H9 (cell line): Measurements from ENCODE around the gene UNC50. TPM values are rescaled to one million over a fixed set of nuclear protein-coding genes. Genes with fewer than 3 reads are reported as not detected.

Source experiments
- DNase-seq: peaks from one replicate; pipeline ENCODE4 v3.0.0-alpha.2; 2017
- H2AFZ ChIP-seq: one replicate; pipeline ENCODE4 v1.6.1; 2013; ENCODE audit warnings: mild to moderate bottlenecking, low read length, control low read depth, moderate library complexity
- H2AK5ac ChIP-seq: 2 replicates; pipeline ENCODE4 v1.6.1; 2013; ENCODE audit warnings: low read length, control low read depth, mixed read lengths; ENCODE audit not compliant: insufficient read length
- H2BK120ac ChIP-seq: one replicate; pipeline ENCODE4 v1.6.1; 2013; ENCODE audit warnings: low read depth, mild to moderate bottlenecking, low read length, control low read depth, inconsistent platforms; ENCODE audit not compliant: poor library complexity, severe bottlenecking
- H2BK12ac ChIP-seq: 2 replicates; pipeline ENCODE4 v1.6.1; 2013; ENCODE audit warnings: low read length, control low read depth, mixed read lengths, low read depth; ENCODE audit not compliant: insufficient read length
- H2BK15ac ChIP-seq: 2 replicates; pipeline ENCODE4 v1.6.1; 2013; ENCODE audit warnings: low read depth, low read length, control low read depth
- H2BK20ac ChIP-seq: one replicate; pipeline ENCODE4 v1.6.1; 2013; ENCODE audit warnings: low read depth, mild to moderate bottlenecking, low read length, control low read depth, inconsistent platforms; ENCODE audit not compliant: poor library complexity, severe bottlenecking
- H2BK5ac ChIP-seq: 2 replicates; pipeline ENCODE4 v1.6.1; 2013; ENCODE audit warnings: low read length, control low read depth, mixed read lengths; ENCODE audit not compliant: insufficient read length
- H3K14ac ChIP-seq: 2 replicates; pipeline ENCODE4 v1.6.1; 2013; ENCODE audit warnings: low read length, control low read depth; ENCODE audit not compliant: insufficient read depth
- H3K18ac ChIP-seq: 2 replicates; pipeline ENCODE4 v1.6.1; 2013; ENCODE audit warnings: low read depth, mild to moderate bottlenecking, mixed read lengths, low read length, control low read depth; ENCODE audit not compliant: insufficient read length
- H3K23ac ChIP-seq: 2 replicates; pipeline ENCODE4 v1.6.1; 2013; ENCODE audit warnings: low read length, control low read depth, mixed read lengths, low read depth; ENCODE audit not compliant: insufficient read length
- H3K23me2 ChIP-seq: 2 replicates; pipeline ENCODE4 v1.6.1; 2013; ENCODE audit warnings: low read depth, mild to moderate bottlenecking, mixed read lengths, low read length, control low read depth; ENCODE audit not compliant: insufficient read length, poor library complexity, severe bottlenecking
- H3K27ac ChIP-seq: 2 replicates; pipeline ENCODE4 v1.5.1; 2013; ENCODE audit warnings: low read length, control low read depth, mixed read lengths, low read depth; ENCODE audit not compliant: insufficient read length
- H3K27me3 ChIP-seq: 2 replicates; pipeline ENCODE4 v1.6.1; 2013; ENCODE audit warnings: low read length, control low read depth, inconsistent platforms; ENCODE audit not compliant: insufficient read depth
- H3K4ac ChIP-seq: 2 replicates; pipeline ENCODE4 v1.6.1; 2013; ENCODE audit warnings: low read depth, mild to moderate bottlenecking, control low read depth, inconsistent platforms, low read length, moderate library complexity
- H3K4me1 ChIP-seq: 2 replicates; pipeline ENCODE4 v1.6.1; 2013; ENCODE audit warnings: low read length, control low read depth, inconsistent platforms; ENCODE audit not compliant: insufficient read depth
- H3K4me2 ChIP-seq: 2 replicates; pipeline ENCODE4 v1.6.1; 2013; ENCODE audit warnings: low read length, control low read depth, mixed read lengths; ENCODE audit not compliant: insufficient read length, insufficient read depth
- H3K56ac ChIP-seq: 2 replicates; pipeline ENCODE4 v1.6.1; 2013; ENCODE audit warnings: low read depth, mild to moderate bottlenecking, mixed read lengths, low read length, control low read depth; ENCODE audit not compliant: insufficient read length
- H3K79me1 ChIP-seq: 2 replicates; pipeline ENCODE4 v1.6.1; 2013; ENCODE audit warnings: low read depth, mild to moderate bottlenecking, moderate library complexity, low read length, control low read depth, inconsistent platforms; ENCODE audit not compliant: insufficient read depth, poor library complexity, severe bottlenecking
- H3K79me2 ChIP-seq: 2 replicates; pipeline ENCODE4 v1.6.1; 2013; ENCODE audit warnings: low read length, control low read depth, inconsistent platforms; ENCODE audit not compliant: insufficient read depth
- H3K9ac ChIP-seq: 2 replicates; pipeline ENCODE4 v1.6.1; 2013; ENCODE audit warnings: low read length, control low read depth, mixed read lengths; ENCODE audit not compliant: insufficient read length; ENCODE audit errors: extremely low read depth
- H3K9me3 ChIP-seq: one replicate; pipeline ENCODE4 v1.6.1; 2013; ENCODE audit warnings: low read depth, low read length, inconsistent platforms; ENCODE audit not compliant: control insufficient read depth
- H3T11ph ChIP-seq: one replicate; pipeline ENCODE4 v1.6.1; 2013; ENCODE audit warnings: mild to moderate bottlenecking, low read length, control low read depth, inconsistent platforms
- H4K20me1 ChIP-seq: one replicate; pipeline ENCODE4 v1.6.1; 2013; ENCODE audit not compliant: control insufficient read depth, insufficient read length, insufficient read depth
- H4K5ac ChIP-seq: 2 replicates; pipeline ENCODE4 v1.6.1; 2013; ENCODE audit warnings: low read depth, mild to moderate bottlenecking, mixed read lengths, low read length, control low read depth; ENCODE audit not compliant: insufficient read length
- H4K8ac ChIP-seq: replicated peaks from 2 replicates; pipeline ENCODE4 v1.6.1; 2013; ENCODE audit warnings: low read length, control low read depth, mixed read lengths, low read depth; ENCODE audit not compliant: insufficient read length
- H4K91ac ChIP-seq: 2 replicates; pipeline ENCODE4 v1.6.1; 2013; ENCODE audit warnings: low read depth, mild to moderate bottlenecking, moderate library complexity, mixed read lengths, low read length, control low read depth; ENCODE audit not compliant: insufficient read length
- H3K27ac Mint-ChIP-seq, 3 experiments: 2 replicates in 2 of 3; 3 replicates in 1 of 3; pipeline ENCODE4 v1.8.0; 2020 to 2021; ENCODE audit warnings: mixed read lengths in 3 of 3, mild to moderate bottlenecking in 1 of 3, moderate library complexity in 1 of 3
- H3K27me3 Mint-ChIP-seq: 2 replicates; pipeline ENCODE4 v1.8.0; 2021; ENCODE audit warnings: low read depth, mild to moderate bottlenecking, moderate library complexity, mixed read lengths
- H3K36me3 Mint-ChIP-seq, 3 experiments: 2 replicates in 2 of 3; 3 replicates in 1 of 3; pipeline ENCODE4 v1.8.0; 2020 to 2021; ENCODE audit warnings: low read depth in 3 of 3, mixed read lengths in 3 of 3; ENCODE audit not compliant: insufficient read depth in 1 of 3
- H3K4me1 Mint-ChIP-seq, 2 experiments: 2 replicates each; pipeline ENCODE4 v1.8.0; 2020; ENCODE audit warnings: mixed read lengths in 2 of 2
- H3K4me3 Mint-ChIP-seq, 2 experiments: 2 replicates in 1 of 2; 3 replicates in 1 of 2; pipeline ENCODE4 v1.8.0; 2020 to 2021; ENCODE audit warnings: mild to moderate bottlenecking in 2 of 2, mixed read lengths in 2 of 2, moderate library complexity in 1 of 2
- H3K9me3 Mint-ChIP-seq, 2 experiments: 2 replicates in 1 of 2; 3 replicates in 1 of 2; pipeline ENCODE4 v1.8.0; 2020; ENCODE audit warnings: mild to moderate bottlenecking in 2 of 2, mixed read lengths in 2 of 2, moderate library complexity in 1 of 2
- WGBS: extraction: QIAGEN DNeasy Blood & Tissue Kit; methylation state at CpG from one replicate; pipeline ENCODE4 v1.1.7; 2013; ENCODE audit warnings: missing lambda C conversion rate, low lambda C conversion rate, mixed read lengths; ENCODE audit not compliant: insufficient read length; ENCODE audit errors: extremely low coverage; 5-methylcytosine and 5-hydroxymethylcytosine counted together
- total RNA-seq: library from RNA; stranded (reverse); gene quantifications from 2 replicates; pipeline ENCODE4 v1.2.1, GENCODE V29; 2021
- TF ChIP-seq, protein P1 (sequence below): fragments of 200-600 bp; sonication (generic); conservative IDR thresholded peaks from 3 replicates; pipeline ENCODE4 v1.8.0; 2021; ENCODE audit warnings: antibody characterized with exemption, mild to moderate bottlenecking

Gene UNC50
- total RNA-seq, 1 experiment from 2014 or later, result 35.4 TPM

GRCh38 chr2:98579926-98580325 lies 28.5 kb upstream of the UNC50 start:
- no peak for DNase-seq
- Mint-ChIP-seq H3K36me3 (peaks cover 0 to 62% (median 28%) of the 10 kb centered on the region in 3 experiments; a peak in 6 of 7 replicates), H3K27ac (peak overlapping the region in 2 of 3 experiments; percentile 25 to 73; a peak in 1 of 7 replicates), H3K4me1 (no peaks in the 10 kb centered on the region), H3K9me3 (no peaks in the 10 kb centered on the region), H3K27me3 (no peaks in the 10 kb centered on the region), H3K4me3 (no peak overlapping the region)
- H2BK12ac ChIP-seq, result no peak overlapping the region
- H2AFZ ChIP-seq, result no peak overlapping the region
- no peaks in the 10 kb centered on the region for H3K79me2 ChIP-seq
- H3K4me2 ChIP-seq, result no peak overlapping the region
- H4K8ac ChIP-seq, result no peak overlapping the region
- H4K20me1 ChIP-seq, result no peaks in the 10 kb centered on the region
- H2BK20ac ChIP-seq, result no peak overlapping the region
- no peak overlapping the region for H2BK5ac ChIP-seq
- H2BK120ac ChIP-seq, result no peak overlapping the region
- H3K23ac ChIP-seq, result no peak overlapping the region
- no peak overlapping the region for H3K18ac ChIP-seq
- H2AK5ac ChIP-seq, result no peak overlapping the region
- H3T11ph ChIP-seq, result no peak overlapping the region
- H2BK15ac ChIP-seq, result no peak overlapping the region
- H3K56ac ChIP-seq, result no peak overlapping the region
- H4K91ac ChIP-seq, result no peak overlapping the region
- TF ChIP-seq, protein P1, sequence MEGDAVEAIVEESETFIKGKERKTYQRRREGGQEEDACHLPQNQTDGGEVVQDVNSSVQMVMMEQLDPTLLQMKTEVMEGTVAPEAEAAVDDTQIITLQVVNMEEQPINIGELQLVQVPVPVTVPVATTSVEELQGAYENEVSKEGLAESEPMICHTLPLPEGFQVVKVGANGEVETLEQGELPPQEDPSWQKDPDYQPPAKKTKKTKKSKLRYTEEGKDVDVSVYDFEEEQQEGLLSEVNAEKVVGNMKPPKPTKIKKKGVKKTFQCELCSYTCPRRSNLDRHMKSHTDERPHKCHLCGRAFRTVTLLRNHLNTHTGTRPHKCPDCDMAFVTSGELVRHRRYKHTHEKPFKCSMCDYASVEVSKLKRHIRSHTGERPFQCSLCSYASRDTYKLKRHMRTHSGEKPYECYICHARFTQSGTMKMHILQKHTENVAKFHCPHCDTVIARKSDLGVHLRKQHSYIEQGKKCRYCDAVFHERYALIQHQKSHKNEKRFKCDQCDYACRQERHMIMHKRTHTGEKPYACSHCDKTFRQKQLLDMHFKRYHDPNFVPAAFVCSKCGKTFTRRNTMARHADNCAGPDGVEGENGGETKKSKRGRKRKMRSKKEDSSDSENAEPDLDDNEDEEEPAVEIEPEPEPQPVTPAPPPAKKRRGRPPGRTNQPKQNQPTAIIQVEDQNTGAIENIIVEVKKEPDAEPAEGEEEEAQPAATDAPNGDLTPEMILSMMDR, result no peak
- H3K23me2 ChIP-seq, result no peaks in the 10 kb centered on the region
- no peak overlapping the region for H4K5ac ChIP-seq
- no peak overlapping the region for H3K14ac ChIP-seq
- H3K27ac ChIP-seq, result no peak overlapping the region
- H3K79me1 ChIP-seq, result no peaks in the 10 kb centered on the region
- no peak overlapping the region for H3K9ac ChIP-seq
- H3K27me3 ChIP-seq, result no peaks in the 10 kb centered on the region
- no CpG with 5 or more reads among the region's 7 CpGs for WGBS
- no peak overlapping the region for H3K4ac ChIP-seq
- H3K9me3 ChIP-seq, result no peaks in the 10 kb centered on the region
- no peaks in the 10 kb centered on the region for H3K4me1 ChIP-seq
